ENCODE measurements around the gene HDHD5. TPM values are rescaled to one million over a fixed set of nuclear protein-coding genes. Genes with fewer than 3 reads are reported as not detected.
A peak's percentile ranks its signal among the peaks of the same experiment; 100 is the strongest.

Gene HDHD5
- total RNA-seq, 1 donor from 2014 or later, result 50.8 TPM

DNA sequence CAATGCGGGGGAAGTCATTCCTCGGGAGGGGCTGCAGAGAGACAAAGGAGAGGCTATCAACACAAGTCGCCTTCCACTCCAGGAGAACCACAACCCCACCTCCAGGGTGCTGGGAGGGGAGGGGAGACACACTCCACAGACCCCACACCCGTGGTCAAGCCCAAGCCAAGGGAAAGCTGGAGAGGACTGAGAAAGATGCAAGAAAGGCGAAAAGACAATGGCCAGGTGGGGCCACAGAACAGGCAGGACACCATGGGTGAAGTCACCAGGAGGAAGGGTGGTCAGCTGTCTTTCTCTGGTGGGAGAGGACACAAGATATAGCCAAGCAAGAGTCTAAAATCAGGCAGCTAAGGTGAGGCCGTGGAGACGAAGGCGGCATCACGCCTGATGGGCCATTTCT lies 16.0 kb downstream of the HDHD5 start:
- DNase-seq (ENCODE audit: low read depth, low spot score), result no peak
- Mint-ChIP-seq H3K27ac (ENCODE audit: unreplicated experiment) (peak overlapping the region; percentile 27), H3K4me3 (no peak overlapping the region)

DNA sequence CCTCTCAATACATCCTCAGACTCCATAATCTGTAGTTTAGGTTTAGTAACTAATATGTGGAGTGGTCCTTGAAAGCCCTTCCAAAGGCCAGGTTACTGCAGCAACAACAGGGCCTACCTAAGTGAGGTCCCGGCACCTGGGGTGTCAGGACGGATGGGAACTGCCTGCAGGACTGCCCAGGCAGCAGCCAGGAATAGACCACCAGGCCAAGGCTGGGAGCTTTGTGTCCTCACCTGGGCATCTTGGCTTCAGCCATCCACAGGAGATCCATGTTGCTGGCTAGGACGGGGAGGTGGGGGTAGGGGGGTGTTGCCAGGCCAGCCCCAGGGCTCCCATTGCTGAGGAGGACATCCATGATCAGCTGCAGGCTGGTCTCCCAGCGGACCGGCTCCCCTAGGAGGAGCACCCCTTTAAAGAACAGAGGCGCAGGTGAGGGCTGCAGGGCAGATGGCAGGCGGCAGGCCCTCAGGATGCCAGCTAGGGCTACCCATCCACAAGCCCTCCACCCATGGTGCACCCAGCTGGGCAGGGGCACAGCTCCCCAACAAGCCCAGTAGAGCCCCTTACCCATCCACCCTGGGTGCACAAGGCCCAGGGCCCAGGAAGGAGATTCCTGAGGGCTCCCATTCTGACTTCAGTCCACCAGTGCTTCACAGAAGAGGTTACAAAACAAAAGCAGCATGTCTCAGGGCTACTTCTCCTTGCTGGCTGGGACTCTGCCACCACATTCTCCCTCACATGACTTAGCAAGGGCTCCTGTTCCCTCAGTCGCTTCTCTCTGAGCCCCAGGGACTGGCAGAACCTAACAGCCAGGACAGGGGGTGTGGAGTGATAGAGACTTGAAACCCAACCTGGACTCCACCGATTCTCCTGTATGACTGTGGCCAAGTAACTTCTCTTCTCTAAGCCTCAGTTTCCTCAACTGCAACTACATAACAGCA lies 18.0 kb downstream of the HDHD5 start:
- H3K36me3 Mint-ChIP-seq (ENCODE audit: low read depth), result peaks cover 12% of the 10 kb centered on the region

More for the DNA sequence above, 16.0 kb downstream of the HDHD5 start:
- Mint-ChIP-seq H3K36me3 (ENCODE audit: low read depth) (peaks cover 12% of the 10 kb centered on the region), H3K27me3 (ENCODE audit: low read depth) (no peaks in the 10 kb centered on the region), H3K9me3 (no peaks in the 10 kb centered on the region), H3K4me1 (no peaks in the 10 kb centered on the region)
- TF ChIP-seq, protein P1, sequence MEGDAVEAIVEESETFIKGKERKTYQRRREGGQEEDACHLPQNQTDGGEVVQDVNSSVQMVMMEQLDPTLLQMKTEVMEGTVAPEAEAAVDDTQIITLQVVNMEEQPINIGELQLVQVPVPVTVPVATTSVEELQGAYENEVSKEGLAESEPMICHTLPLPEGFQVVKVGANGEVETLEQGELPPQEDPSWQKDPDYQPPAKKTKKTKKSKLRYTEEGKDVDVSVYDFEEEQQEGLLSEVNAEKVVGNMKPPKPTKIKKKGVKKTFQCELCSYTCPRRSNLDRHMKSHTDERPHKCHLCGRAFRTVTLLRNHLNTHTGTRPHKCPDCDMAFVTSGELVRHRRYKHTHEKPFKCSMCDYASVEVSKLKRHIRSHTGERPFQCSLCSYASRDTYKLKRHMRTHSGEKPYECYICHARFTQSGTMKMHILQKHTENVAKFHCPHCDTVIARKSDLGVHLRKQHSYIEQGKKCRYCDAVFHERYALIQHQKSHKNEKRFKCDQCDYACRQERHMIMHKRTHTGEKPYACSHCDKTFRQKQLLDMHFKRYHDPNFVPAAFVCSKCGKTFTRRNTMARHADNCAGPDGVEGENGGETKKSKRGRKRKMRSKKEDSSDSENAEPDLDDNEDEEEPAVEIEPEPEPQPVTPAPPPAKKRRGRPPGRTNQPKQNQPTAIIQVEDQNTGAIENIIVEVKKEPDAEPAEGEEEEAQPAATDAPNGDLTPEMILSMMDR (conservative IDR thresholded peaks at IDR 0.05), result no peak

DNA sequence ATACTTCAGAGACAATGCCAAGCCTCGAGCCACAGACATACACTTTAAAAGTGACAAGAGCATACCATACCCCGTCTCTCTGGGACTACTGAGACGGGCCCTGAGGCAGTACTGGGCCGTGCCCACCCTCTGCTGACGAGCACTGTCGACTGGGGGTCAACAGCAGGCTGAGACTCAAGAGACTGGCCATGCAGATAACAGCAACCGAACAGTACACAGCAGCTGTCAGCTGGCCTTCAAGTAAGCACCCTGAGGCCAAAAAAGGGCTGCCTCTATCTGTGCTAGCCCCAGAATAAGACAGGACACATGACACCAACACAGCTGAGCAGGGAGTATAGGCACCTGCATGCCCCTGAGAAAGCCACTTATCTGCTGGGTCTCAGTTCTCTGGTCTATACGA lies 19.1 kb downstream of the HDHD5 start:
- no peaks in the 10 kb centered on the region for H3K27me3 Mint-ChIP-seq (ENCODE audit: low read depth)
- no peak for DNase-seq (ENCODE audit: low read depth, low spot score)
- H3K27ac Mint-ChIP-seq (ENCODE audit: unreplicated experiment), result no peak overlapping the region
- H3K4me1 Mint-ChIP-seq, result no peaks in the 10 kb centered on the region
- H3K36me3 Mint-ChIP-seq (ENCODE audit: low read depth), result peaks cover 12% of the 10 kb centered on the region
- TF ChIP-seq, protein P1 (conservative IDR thresholded peaks at IDR 0.05), result no peak
- H3K9me3 Mint-ChIP-seq, result no peaks in the 10 kb centered on the region
- no peak overlapping the region for H3K4me3 Mint-ChIP-seq

More for the DNA sequence above, 18.0 kb downstream of the HDHD5 start:
- H3K9me3 Mint-ChIP-seq, result no peaks in the 10 kb centered on the region
- TF ChIP-seq, protein P1 (conservative IDR thresholded peaks at IDR 0.05), result no peak
- no peak overlapping the region for H3K4me3 Mint-ChIP-seq
- no peaks in the 10 kb centered on the region for H3K4me1 Mint-ChIP-seq
- no peak overlapping the region for H3K27ac Mint-ChIP-seq (ENCODE audit: unreplicated experiment)
- no peaks in the 10 kb centered on the region for H3K27me3 Mint-ChIP-seq (ENCODE audit: low read depth)
- no peak for DNase-seq (ENCODE audit: low read depth, low spot score)

DNA sequence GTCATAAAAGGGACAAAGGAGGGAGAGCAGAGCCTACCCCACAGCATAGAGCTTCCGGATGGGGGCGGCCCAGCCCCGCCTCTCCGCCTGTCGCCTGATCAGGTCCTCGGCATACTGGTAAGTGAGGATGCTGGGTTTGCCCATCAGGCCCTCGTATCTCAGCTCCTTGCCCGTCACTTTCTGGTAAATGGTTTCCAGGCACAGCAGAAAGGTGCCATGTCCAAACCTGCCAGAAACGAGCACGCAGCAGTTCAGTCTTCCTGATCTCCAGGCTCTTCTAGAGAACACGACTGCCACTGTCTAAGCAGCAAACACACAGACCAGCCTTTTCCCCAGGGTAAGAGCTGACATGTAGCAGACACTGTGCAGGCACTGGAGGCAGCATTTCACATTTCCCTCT lies 20.6 kb downstream of the HDHD5 start:
- Mint-ChIP-seq H3K4me3 (no peak overlapping the region), H3K27ac (ENCODE audit: unreplicated experiment) (no peak overlapping the region)

DNA sequence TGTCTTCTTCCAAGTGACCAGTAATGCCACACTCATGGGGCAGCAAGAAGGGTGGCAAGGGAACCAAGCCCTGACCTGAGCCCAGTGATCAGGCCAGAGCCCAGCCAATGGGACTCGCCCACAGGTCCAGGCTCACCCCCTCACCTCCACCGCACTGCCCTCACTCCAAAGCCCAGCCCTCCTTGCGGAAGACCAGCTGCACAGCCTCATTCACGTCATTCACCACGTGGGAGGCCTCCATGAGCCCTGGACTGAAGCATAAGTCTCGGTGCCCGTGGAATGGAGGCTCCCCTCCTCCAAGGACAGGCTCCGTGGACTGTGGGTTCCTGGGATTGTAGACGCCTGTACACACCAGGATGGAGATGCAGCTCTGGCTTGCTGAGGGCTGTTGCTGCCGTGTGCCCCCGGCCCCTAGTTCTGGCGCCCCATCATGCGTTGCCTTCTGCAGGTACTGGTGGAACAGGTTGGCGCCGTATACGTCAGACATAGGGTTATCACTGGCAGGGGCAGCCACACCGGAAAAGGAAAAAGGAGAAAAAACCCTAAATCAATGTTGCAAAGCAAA lies 21.1 kb downstream of the HDHD5 start:
- Mint-ChIP-seq H3K4me3 (no peak overlapping the region), H3K36me3 (ENCODE audit: low read depth) (peaks cover 13% of the 10 kb centered on the region), H3K9me3 (no peaks in the 10 kb centered on the region), H3K4me1 (no peaks in the 10 kb centered on the region), H3K27me3 (ENCODE audit: low read depth) (no peaks in the 10 kb centered on the region), H3K27ac (ENCODE audit: unreplicated experiment) (no peak overlapping the region)
- TF ChIP-seq, protein P1 (conservative IDR thresholded peaks at IDR 0.05), result no peak
- no peak for DNase-seq (ENCODE audit: low read depth, low spot score)

More for the DNA sequence above, 20.6 kb downstream of the HDHD5 start:
- H3K4me1 Mint-ChIP-seq, result no peaks in the 10 kb centered on the region
- H3K27me3 Mint-ChIP-seq (ENCODE audit: low read depth), result no peaks in the 10 kb centered on the region
- TF ChIP-seq, protein P1 (conservative IDR thresholded peaks at IDR 0.05), result no peak
- no peaks in the 10 kb centered on the region for H3K9me3 Mint-ChIP-seq
- peaks cover 15% of the 10 kb centered on the region for H3K36me3 Mint-ChIP-seq (ENCODE audit: low read depth)
- no peak for DNase-seq (ENCODE audit: low read depth, low spot score)
